ENCODE results near the gene TOGARAM2.
"Not testable (repeated sequence)": the region's sequence is repeated elsewhere in the genome, so short reads cannot be mapped to it uniquely, and the experiment has no call there.

Gene TOGARAM2

DNA sequence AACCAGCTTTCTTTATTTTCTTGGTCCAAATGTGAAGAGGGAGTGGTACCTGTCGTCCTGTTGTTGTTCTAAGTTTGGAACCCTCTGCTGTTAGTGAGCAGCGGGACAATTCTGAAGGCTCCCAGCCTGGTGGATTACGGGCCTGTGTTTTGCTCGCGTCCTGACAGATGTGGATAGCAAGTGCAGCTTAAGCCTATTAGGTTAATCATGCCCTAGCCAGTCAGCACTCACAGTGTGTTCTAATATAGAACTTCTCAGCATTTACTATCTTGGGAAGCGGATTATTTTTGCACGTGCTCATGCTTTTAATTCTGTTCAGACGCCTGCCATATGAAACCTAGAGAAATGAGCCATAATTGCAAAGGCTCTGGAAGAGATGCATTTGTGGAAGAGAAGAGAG lies 93.3 kb downstream of the TOGARAM2 start, which contains the start of gene PCARE:
TSS of gene PCARE (minus strand) at position 113 of the 400 bp plus-strand sequence. CDS start 262 bp downstream, outside the sequence.
- no peak for DNase-seq (ENCODE audit: low read depth)

DNA sequence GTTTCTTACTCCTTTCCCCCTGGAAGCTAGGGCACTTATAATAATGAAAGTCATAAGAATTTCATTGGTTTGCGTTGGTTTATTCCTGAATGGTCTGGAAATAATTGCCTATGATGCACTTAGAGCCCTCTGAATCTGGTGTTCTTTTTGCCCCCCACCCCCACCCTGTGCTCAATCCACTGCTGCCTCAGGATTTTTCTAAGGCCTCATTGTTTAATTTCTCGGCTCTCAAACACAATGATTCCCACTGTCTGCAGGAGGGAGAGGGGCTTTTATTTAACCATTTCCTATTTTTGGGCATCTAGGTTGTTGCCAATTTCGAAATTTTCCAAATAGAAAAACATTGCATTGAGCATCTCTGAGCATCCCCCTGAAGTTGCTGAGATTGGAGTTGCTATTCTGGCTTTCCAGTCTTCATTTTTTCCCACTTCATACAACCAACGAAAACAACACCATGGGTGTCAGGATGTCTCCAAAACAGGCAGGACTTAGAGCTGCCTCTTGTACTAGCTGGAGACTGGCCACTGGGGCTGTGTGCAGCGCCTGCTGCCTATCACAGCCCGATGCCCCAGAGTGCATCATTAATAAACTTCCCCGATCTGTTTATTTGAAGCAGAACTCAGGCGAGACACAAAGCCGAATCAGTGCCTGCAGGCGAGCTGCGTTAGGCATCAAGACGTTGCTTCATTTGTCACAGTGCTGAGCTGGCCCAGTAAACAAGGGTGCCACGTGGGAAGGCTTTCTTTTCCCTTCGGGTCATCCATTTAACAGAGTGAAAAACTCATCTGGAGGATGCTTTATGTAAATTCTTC lies 95.0 kb downstream of the TOGARAM2 start:
- no peak for DNase-seq (ENCODE audit: low read depth)

DNA sequence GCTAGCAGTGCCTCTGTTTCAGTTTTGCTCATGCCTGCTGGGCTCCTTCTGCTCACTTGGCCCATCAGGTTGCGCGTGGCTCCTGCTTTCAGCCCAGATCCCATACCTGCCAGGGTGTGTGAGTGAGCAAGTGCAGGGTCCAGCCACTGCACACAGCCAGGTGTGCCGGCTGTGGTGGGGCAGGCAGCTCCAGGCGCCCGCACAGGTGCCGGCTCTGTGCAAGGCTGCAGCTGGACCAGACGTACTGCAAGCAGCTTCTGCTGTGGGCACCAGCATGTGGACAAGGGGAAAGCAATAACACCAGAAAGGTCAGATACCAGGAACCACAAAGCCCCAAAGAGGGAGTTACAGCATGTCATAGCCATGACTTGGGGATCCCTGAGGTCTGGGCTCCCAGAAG lies 98.8 kb downstream of the TOGARAM2 start:
- DNase-seq (ENCODE audit: low read depth) = no peak

DNA sequence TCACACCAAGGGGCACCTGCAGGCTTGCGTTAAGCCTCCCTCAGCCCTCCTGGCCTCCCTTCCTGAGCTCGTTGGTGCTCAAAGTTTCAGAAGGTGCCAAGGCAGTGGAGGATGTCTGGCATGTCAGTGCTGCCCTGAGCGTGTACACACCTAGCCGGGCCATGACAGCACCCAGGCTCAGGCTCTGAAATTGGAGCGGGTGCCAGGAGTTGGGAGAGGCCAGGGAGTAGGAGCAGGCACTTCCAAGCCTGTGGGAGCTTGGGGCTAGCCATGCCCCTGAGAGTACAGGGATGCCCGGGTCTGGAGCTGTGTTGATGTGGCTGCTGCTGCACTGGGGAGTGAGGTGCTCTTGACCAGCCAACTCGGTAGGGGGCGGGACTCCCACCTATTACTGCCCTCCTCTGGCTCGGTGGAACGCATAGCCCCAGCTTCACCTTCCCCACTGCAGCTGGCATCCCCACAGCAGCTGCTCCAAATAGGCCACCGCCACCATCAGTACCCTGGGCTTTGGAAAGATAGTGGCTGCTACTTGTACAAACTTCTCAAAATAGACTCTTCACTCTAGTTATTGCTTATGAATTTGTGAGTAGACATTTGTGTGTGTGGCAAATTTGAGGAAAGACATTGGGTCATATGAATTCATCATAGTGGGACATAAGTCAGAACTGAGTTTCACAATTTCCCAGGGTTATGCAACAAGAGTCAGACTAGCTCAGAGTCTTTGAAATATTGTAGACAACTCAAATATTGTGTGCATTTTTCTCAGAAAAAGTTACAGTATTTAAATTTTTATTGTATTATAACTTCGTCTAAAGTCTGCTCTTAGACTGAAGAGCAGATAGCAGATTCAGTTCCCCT lies 100.0 kb downstream of the TOGARAM2 start:
- DNase-seq (ENCODE audit: low read depth) = no peak

DNA sequence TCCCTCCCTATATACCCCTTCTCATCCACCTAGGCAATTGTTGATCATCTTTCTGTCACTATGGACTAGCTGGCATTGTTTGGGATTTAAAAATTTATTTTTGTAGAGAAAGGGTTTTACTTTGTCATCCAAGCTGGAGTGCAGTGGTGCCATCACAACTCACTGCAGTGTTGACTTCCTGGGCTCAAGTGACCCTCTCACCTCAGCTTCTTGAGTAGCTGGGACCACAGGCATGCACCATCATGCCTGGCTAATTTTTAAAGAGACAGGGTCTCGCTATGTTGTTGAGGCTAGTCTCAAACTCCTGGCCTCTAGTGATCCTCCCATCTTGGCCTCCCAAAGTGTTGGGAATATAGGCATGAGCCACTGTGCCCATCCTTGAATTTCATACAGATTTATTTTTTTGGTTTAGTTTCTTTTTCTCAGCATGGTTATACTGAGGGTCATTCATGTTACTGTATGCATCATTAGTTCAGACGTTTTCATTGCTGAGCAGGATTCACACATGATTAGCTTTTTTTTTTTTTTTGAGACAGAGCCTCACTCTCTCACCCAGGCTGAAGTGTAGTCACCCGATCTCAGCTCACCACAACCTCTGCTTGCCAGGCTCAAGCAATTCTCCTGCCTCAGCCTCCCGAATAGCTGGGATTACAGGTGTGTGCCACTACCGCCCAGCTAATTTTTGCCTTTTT lies 101.9 kb downstream of the TOGARAM2 start:
- DNase-seq (ENCODE audit: low read depth) = no peak

DNA sequence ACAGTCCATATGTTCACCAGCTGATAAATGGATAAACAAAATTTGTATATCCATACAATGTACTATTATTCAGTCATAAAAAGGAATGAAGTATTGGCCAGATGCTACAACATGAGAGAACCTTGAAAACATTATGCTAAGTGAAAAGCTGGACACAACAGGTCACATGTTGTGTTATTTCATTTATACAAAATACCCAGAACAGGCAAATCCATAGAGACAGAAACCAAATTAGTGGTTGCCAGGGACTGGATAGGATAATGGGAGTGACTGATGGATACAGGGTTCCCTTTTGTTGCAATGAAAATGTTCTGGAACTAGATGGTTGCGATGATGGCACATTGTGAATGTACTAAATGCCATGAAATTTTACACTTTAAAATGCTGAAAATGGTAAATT lies 103.5 kb downstream of the TOGARAM2 start:
- DNase-seq (ENCODE audit: low read depth) = no peak

DNA sequence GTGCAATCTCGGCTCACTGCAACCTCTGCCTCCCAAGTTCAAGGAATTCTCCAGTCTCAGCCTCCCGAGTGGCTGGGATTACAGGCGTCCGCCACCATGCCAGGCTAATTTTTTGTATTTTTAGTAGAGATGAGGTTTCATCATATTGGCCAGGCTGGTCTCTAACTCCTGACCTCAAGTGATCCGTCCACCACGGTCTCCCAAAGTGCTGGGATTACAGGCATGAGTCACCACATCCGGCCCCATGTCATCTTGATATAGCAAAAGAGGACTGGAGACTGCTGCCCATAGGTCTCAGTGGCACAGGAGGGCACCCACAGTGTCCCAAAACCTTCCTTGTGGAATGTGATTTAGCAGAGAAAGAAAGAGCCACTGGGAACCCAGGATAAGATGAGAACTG lies 109.2 kb downstream of the TOGARAM2 start:
- not testable (repeated sequence) for DNase-seq (ENCODE audit: low read depth)

DNA sequence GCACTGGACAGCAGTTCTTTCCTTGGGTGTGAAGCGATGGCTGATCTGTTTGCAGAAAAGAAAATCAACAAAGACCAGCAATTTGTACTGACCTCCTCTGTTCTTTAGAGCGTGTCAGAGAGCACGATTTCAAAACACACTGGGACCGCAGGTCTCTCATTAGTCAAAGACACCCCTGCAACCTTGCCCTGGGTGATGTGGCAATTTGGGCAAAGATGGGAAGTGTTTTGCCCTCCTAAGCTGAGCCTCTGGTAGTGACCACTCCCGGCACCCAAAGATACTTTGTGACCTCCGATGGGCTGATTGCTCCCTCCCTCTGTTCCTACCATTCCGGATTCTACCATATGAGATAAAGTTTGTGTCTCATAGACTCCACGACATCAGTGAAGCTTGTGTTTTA lies 115.9 kb downstream of the TOGARAM2 start:
- no peak for DNase-seq (ENCODE audit: low read depth)

DNA sequence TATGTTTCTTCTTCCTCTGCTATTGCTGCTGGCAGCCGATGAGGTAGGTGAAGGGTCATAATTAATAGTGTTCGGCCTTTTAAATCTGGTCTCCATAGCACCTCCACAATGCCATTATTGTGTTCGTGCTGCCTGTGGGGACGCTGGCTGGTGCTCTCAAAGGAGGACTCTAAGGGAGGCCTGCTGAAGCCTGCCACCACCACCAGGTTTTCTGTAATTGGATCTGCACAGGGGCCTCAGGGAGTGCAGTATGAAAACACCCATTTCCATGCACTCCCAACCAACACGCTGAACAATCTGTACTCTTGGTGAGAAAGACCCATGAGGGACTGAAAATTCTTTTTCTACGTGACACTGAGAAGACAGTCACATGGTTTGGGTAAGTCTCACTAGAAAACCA lies 116.5 kb downstream of the TOGARAM2 start:
- DNase-seq (ENCODE audit: low read depth) = no peak

DNA sequence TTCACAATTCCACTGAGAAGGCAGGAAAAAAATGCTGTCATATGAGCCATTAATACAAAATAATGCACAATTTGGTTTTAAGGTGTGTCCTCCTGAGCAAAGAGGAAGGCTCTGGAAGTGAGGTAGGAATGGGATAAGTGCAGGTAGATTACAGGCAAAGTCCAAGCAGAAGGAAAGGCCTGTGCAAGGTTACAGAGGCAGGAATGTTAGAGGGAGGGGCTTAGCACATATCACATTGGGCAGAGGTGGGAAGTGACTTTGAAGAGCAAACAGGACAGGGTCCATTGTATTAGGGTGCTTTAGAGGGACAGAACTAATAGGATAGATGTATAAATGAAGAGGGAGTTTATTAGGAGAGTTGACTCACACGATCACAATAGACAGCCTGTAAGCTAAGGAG lies 119.5 kb downstream of the TOGARAM2 start:
- no peak for DNase-seq (ENCODE audit: low read depth)

Measured in activated gamma-delta T cell treated with anti-CD3 and anti-CD28 coated beads, Interleukin-2, amount 50 U/mL, for 16 hours (primary cell).